Omental fat pad (tissue), 4 donors: ENCODE results near the gene SLC44A2. TPM values are rescaled to one million over a fixed set of nuclear protein-coding genes. Genes with fewer than 3 reads are reported as not detected.

Source experiments
- ATAC-seq: fragments of 150-250 bp; one replicate; pipeline ENCODE4 v1.9.1; 2016; ENCODE audit warnings: mild to moderate bottlenecking, moderate library complexity; ENCODE audit not compliant: low FRiP score
- DNase-seq: peaks from one replicate; pipeline ENCODE4 v3.0.0-alpha.2; 2019; ENCODE audit warnings: low spot score
- CTCF ChIP-seq, 3 donors: fragments of 450-650 bp; IDR thresholded peaks; one replicate each; pipeline ENCODE4 v1.5.1; 2016 to 2017; ENCODE audit warnings: antibody characterized with exemption in 3 of 3, mild to moderate bottlenecking in 3 of 3, moderate library complexity in 2 of 3
- total RNA-seq, 4 donors: library from RNA; depleted of rRNA; stranded (reverse); fragments of >200 nt; gene quantifications; one replicate each; pipeline ENCODE4 v1.1.0, GENCODE V29; 2016

SLC44A2 gene
- total RNA-seq, 4 donors from 2014 or later: 49.3 to 114 (median 85.0) TPM

DNA sequence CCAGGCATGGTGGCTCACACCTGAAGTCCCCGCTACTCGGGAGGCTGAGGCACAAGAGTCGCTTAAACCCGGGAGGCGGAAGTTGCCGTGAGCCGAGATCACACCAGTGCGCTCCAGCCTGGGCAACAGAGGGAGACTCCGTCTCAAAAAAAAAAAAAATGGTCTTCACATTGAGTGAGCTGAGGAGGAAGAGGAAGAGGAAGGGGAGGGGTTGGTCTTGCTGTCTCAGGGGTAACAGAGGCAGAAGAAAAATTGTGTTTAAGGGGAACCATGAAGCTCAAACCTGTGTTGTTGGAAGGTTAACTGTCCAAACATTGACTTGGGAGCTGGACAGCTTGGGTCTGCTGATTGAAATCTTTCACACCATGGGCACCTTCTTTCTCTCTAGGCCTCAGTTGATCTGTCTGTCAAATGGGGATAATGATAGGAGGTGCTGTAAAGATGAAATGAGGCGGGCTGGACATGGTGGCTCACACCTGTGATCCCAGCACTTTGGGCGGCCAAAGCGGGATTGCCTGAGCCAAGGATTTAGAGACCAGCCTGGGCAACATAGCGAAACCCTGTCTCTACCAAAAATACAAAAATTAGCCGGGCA, 9.8 kb upstream of the SLC44A2 start:
- TF ChIP-seq CTCF (IDR thresholded peaks at IDR 0.05): no peak
- ATAC-seq (no peak), DNase-seq (no peak)

- ATAC-seq (peak; percentile 76), DNase-seq (no peak)
- TF ChIP-seq CTCF (IDR thresholded peaks at IDR 0.05): no peak
Observed at GRCh38 chr19:10617409-10618121, 7.8 kb upstream of the SLC44A2 start.

DNA sequence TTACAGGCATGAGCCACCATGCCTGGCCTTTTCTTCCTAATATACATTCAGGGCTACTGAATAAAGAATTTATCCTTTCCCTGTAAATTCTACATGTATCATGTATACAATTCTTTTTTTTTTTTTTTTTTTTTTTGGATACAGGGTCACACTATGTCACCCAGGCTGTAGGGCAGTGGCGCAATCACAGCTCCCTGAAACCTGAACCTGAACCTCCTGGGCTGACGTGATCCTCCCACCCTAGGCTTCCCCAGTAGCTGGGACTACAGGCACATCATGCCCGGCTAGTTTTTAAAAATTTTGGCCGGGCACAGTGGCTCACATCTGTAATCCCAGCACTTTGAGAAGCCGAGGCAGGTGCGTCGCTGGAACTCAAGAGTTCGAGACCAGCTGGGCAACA, 6.5 kb upstream of the SLC44A2 start:
- DNase-seq (no peak), ATAC-seq (no peak)
- TF ChIP-seq CTCF (IDR thresholded peaks at IDR 0.05): no peak

DNA sequence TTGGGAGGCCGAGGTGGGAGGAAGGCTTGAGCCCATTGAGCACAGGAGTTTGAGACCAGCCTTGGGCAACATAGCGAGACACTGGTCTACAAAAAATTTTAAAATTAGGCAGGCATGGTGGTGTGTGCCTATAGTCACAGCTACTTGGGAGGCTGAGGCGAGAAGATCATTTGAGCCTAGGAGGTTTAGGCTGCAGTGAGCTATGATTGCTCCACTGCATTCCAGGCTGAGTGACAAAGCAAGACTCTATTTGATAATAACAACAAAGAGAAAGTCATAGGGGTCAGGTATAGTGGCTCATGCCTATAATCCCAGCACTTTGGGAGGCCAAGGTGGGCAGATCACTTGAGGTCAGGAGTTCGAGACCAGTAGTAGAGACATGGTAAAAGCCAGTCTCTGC, 4.6 kb upstream of the SLC44A2 start:
- DNase-seq: no peak
- no peak for TF ChIP-seq CTCF (IDR thresholded peaks at IDR 0.05)
- no peak for ATAC-seq

DNA sequence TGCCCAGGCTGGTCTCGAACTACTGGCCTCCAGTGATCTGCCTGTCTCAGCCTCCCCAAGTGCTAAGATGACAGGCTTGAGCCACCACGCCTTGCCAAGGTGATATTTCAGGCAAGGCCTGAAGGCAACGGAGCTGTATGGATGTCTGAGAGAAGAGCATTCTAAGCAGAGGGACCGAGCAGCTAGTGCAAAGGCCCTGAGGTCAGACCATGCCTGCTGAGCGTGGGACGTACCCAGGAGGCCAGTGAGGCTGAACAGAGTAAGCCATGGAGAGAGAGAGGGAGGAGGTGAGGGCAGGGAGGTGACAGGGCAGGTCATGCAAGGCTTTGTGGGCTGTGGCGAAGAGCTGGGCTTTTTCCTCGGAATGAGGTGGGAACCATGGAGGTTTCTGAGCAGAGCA, 3.4 kb upstream of the SLC44A2 start:
- DNase-seq (no peak), ATAC-seq (no peak)
- no peak for TF ChIP-seq CTCF (IDR thresholded peaks at IDR 0.05)

DNA sequence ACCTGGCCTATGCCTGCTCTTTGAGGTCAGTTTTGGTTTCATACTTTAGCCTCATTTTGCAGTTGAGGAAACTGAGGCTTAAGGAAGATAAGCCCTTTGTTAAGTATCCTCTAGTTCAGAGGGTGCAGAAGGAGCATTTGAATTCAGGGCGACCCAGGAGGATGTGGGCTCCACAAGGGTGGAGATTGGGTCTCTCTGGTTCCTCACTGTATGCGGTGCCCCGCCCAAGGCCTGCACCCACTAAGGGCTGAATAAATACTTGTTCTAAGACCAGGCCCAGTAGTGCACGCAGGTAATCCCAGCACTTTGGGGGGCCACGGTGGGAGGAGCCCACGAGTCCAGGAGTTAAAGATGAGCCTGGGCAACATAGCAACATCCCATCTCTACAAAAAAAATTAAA, 768 bp upstream of the SLC44A2 start:
- ATAC-seq (no peak), DNase-seq (no peak)

More for the DNA sequence above, 768 bp upstream of the SLC44A2 start:
- TF ChIP-seq CTCF (IDR thresholded peaks at IDR 0.05): no peak
